Astrocyte of the hippocampus (primary cell): ENCODE data around the gene MRPS31.
"Not testable (repeated sequence)": the region's sequence is repeated elsewhere in the genome, so short reads cannot be mapped to it uniquely, and the experiment has no call there.

Source experiments
- DNase-seq: peaks from one replicate; pipeline ENCODE4 v3.0.0; 2011; ENCODE audit warnings: low read depth, low spot score

The MRPS31 gene

GRCh38 chr13:40762849-40763248, 8.1 kb downstream of the MRPS31 start:
- no peak for DNase-seq

GRCh38 chr13:40758811-40759210, 12.2 kb downstream of the MRPS31 start:
- no peak for DNase-seq

- no peak for DNase-seq
Measured at GRCh38 chr13:40756042-40756441, 14.9 kb downstream of the MRPS31 start.

- no peak for DNase-seq
Measured at GRCh38 chr13:40755082-40755700, 15.8 kb downstream of the MRPS31 start.

GRCh38 chr13:40749327-40749726, 21.7 kb downstream of the MRPS31 start:
- no peak for DNase-seq

GRCh38 chr13:40735232-40735548, 35.8 kb downstream of the MRPS31 start:
- not testable (repeated sequence) for DNase-seq

- DNase-seq = not testable (repeated sequence)
Measured at GRCh38 chr13:40734536-40735231, 36.3 kb downstream of the MRPS31 start.

- DNase-seq = no peak
Measured at GRCh38 chr13:40732658-40733057, 38.3 kb downstream of the MRPS31 start.

GRCh38 chr13:40728595-40728994, 42.4 kb downstream of the MRPS31 start:
- DNase-seq = no peak

- DNase-seq = not testable (repeated sequence)
Measured at GRCh38 chr13:40714433-40714832, 56.6 kb downstream of the MRPS31 start.

GRCh38 chr13:40706439-40706838, 64.6 kb downstream of the MRPS31 start:
- DNase-seq = no peak

GRCh38 chr13:40697711-40698110, 73.3 kb downstream of the MRPS31 start:
- no peak for DNase-seq

GRCh38 chr13:40694426-40694825, 76.6 kb downstream of the MRPS31 start:
- no peak for DNase-seq

- peak; percentile 80 for DNase-seq
Measured at GRCh38 chr13:40692946-40693345, 78.0 kb downstream of the MRPS31 start.

GRCh38 chr13:40688781-40689180, 82.2 kb downstream of the MRPS31 start:
- no peak for DNase-seq

- DNase-seq = peak; percentile 39
Measured at GRCh38 chr13:40682449-40683240, 88.3 kb downstream of the MRPS31 start.

- peak; percentile 52 for DNase-seq
Measured at GRCh38 chr13:40681341-40682146, 89.4 kb downstream of the MRPS31 start.

GRCh38 chr13:40680659-40681323, 90.2 kb downstream of the MRPS31 start:
- DNase-seq = no peak

GRCh38 chr13:40679480-40679985, 91.5 kb downstream of the MRPS31 start:
- no peak for DNase-seq
